HepG2 (cell line): Measurements from ENCODE around the gene PTPN2. TPM values are rescaled to one million over a fixed set of nuclear protein-coding genes. Genes with fewer than 3 reads are reported as not detected.

Experiments used
- ATF6 ChIP-seq: sonication (generic); formaldehyde crosslinking; conservative IDR thresholded peaks from 2 replicates; pipeline ENCODE4 v1.4.0; 2020; ENCODE audit warnings: missing genetic modification reagents
- ATRX ChIP-seq: sonication (generic); formaldehyde crosslinking; IDR thresholded peaks from 2 replicates; pipeline ENCODE4 v1.4.0; 2020; ENCODE audit warnings: missing genetic modification reagents, borderline replicate concordance
- CENPT ChIP-seq: sonication (generic); formaldehyde crosslinking; IDR thresholded peaks from 2 replicates; pipeline ENCODE4 v1.8.0; 2022; ENCODE audit warnings: low read depth, mild to moderate bottlenecking, moderate library complexity, missing genetic modification reagents
- CREBL2 ChIP-seq: sonication (generic); formaldehyde crosslinking; IDR thresholded peaks from 2 replicates; pipeline ENCODE4 v1.8.1; 2023; ENCODE audit warnings: missing genetic modification reagents, mild to moderate bottlenecking, borderline replicate concordance
- EP300 ChIP-seq, 3 experiments: sonication (generic) in 1 of 3; formaldehyde crosslinking in 1 of 3; IDR thresholded peaks; 2 replicates each; pipeline versions ENCODE4 v1.5.1 to v1.6.1; 2011 to 2020; ENCODE audit warnings: low read depth in 2 of 3, low read length in 2 of 3, borderline replicate concordance in 1 of 3, improper control_type of control experiment in 1 of 3, mild to moderate bottlenecking in 1 of 3, missing genetic modification reagents in 1 of 3, moderate library complexity in 1 of 3
- ETV6 ChIP-seq: sonication (generic); formaldehyde crosslinking; conservative IDR thresholded peaks from 2 replicates; pipeline ENCODE4 v1.4.0; 2020; ENCODE audit warnings: missing genetic modification reagents
- GTF2F1 ChIP-seq: fragments of 150-350 bp; IDR thresholded peaks from 2 replicates; pipeline ENCODE4 v1.6.1; 2014; ENCODE audit warnings: low read length
- MAFK ChIP-seq, 2 experiments: IDR thresholded peaks in 1 of 2; conservative IDR thresholded peaks in 1 of 2; 2 replicates each; pipeline ENCODE4 v1.6.1; 2011; ENCODE audit warnings: improper control_type of control experiment in 2 of 2, low read length in 2 of 2
- SATB2 ChIP-seq: sonication (generic); formaldehyde crosslinking; IDR thresholded peaks from 2 replicates; pipeline ENCODE4 v1.5.0; 2020; ENCODE audit warnings: missing genetic modification reagents
- SMYD3 ChIP-seq: sonication (generic); formaldehyde crosslinking; IDR thresholded peaks from 2 replicates; pipeline ENCODE4 v1.8.1; 2023; ENCODE audit warnings: mild to moderate bottlenecking, missing genetic modification reagents
- SNAPC5 ChIP-seq: sonication (generic); formaldehyde crosslinking; IDR thresholded peaks from 2 replicates; pipeline ENCODE4 v1.8.1; 2023; ENCODE audit warnings: mild to moderate bottlenecking, missing genetic modification reagents, borderline replicate concordance
- TGIF2 ChIP-seq: IDR thresholded peaks from 2 replicates; pipeline ENCODE4 v1.6.1; 2016; ENCODE audit warnings: control low read depth, missing compliant biosample characterization
- THAP7 ChIP-seq: sonication (generic); formaldehyde crosslinking; IDR thresholded peaks from 2 replicates; pipeline ENCODE4 v1.8.1; 2023; ENCODE audit warnings: mild to moderate bottlenecking, missing genetic modification reagents
- THAP9 ChIP-seq: sonication (generic); formaldehyde crosslinking; IDR thresholded peaks from 2 replicates; pipeline ENCODE4; 2020; ENCODE audit warnings: missing genetic modification reagents, mild to moderate bottlenecking, borderline replicate concordance
- TMF1 ChIP-seq: sonication (generic); formaldehyde crosslinking; IDR thresholded peaks from 2 replicates; pipeline ENCODE4 v1.8.1; 2022; ENCODE audit warnings: low read depth, missing genetic modification reagents
- ZGPAT ChIP-seq: IDR thresholded peaks from 2 replicates; pipeline ENCODE4 v1.6.1; 2016; ENCODE audit warnings: mild to moderate bottlenecking
- ZIK1 ChIP-seq: sonication (generic); formaldehyde crosslinking; IDR thresholded peaks from 2 replicates; pipeline ENCODE4 v1.5.0; 2020; ENCODE audit warnings: mild to moderate bottlenecking, low read depth, missing genetic modification reagents, borderline replicate concordance
- ZNF12 ChIP-seq: sonication (generic); formaldehyde crosslinking; IDR thresholded peaks from 2 replicates; pipeline ENCODE4 v1.5.0; 2020; ENCODE audit warnings: missing genetic modification reagents
- ZNF24 ChIP-seq: fragments of 450-650 bp; IDR thresholded peaks from 2 replicates; pipeline ENCODE4 v1.6.1; 2017; ENCODE audit warnings: antibody characterized with exemption, mild to moderate bottlenecking
- ZNF264 ChIP-seq: sonication (generic); formaldehyde crosslinking; IDR thresholded peaks from 2 replicates; pipeline ENCODE4 v1.4.0; 2020; ENCODE audit warnings: missing genetic modification reagents
- ZNF331 ChIP-seq: sonication (generic); formaldehyde crosslinking; IDR thresholded peaks from 2 replicates; pipeline ENCODE4 v1.4.0; 2020; ENCODE audit warnings: missing genetic modification reagents
- ZNF550 ChIP-seq: sonication (generic); formaldehyde crosslinking; IDR thresholded peaks from 2 replicates; pipeline ENCODE4 v1.4.0; 2020; ENCODE audit warnings: mild to moderate bottlenecking, missing genetic modification reagents, borderline replicate concordance
- polyA plus RNA-seq, 8 experiments: library from polyadenylated mRNA; depleted of rRNA in 3 of 8; stranded (reverse) in 7 of 8; unstranded in 1 of 8; fragments of >200 nt; fragmentation: Illumina TruSeq in 4 of 8; extraction: Trizol in 4 of 8; gene quantifications; 2 replicates each; pipeline versions ENCODE4 v1.2.1 to v1.2.3, GENCODE V29; 2011 to 2016; ENCODE audit warnings: low read depth in 4 of 8, missing spikeins in 1 of 8, mixed read lengths in 1 of 8; ENCODE audit not compliant: insufficient read depth in 1 of 8
- total RNA-seq, 5 experiments: library from RNA; depleted of rRNA; stranded (reverse); fragments of >200 nt; fragmentation: Illumina TruSeq; extraction: Trizol; gene quantifications; 2 replicates each; pipeline ENCODE4 v1.2.3, GENCODE V29; 2016; ENCODE audit warnings: low read depth in 1 of 5

The PTPN2 gene
- total and polyA plus RNA-seq, 2 of the 13 experiments (the other 11 are each of a cell fraction or from before 2014, with no cell fraction given) = 24.9 to 41.5 TPM

GRCh38 chr18:12766986-12767433 is 117.0 kb downstream of the PTPN2 start (continued):
- TF ChIP-seq ZGPAT (peak; percentile 71), MAFK (conservative IDR thresholded peaks at IDR 0.05 in 1 of 2, IDR thresholded peaks at IDR 0.05 in 1 of 2; ENCODE audit: low read length in 2 of 2) (no peak), EP300 (IDR thresholded peaks at IDR 0.05; ENCODE audit: low read depth in 2 of 2, low read length in 2 of 2) (no peak), EP300 (CRISPR knock-in tag; IDR thresholded peaks at IDR 0.05; ENCODE audit: borderline replicate concordance) (no peak), ZNF12 (no peak), SNAPC5 (0 out of 2 replicates have a peak, but pooled peaks have one; percentile 48), ZNF331 (CRISPR knock-in tag) (peak; percentile 26; the same call in 1 of the 2 replicates), ETV6 (CRISPR knock-in tag) (no peak), ZNF264 (CRISPR knock-in tag) (no peak), ATF6 (no peak), CREBL2 (CRISPR knock-in tag) (no peak), THAP9 (CRISPR knock-in tag) (no peak), SATB2 (CRISPR knock-in tag) (no peak), ZNF24 (no peak), GTF2F1 (no peak), ZNF550 (no peak), ATRX (CRISPR knock-in tag) (no peak), SMYD3 (CRISPR knock-in tag) (no peak), TMF1 (CRISPR knock-in tag) (no peak), THAP7 (CRISPR knock-in tag) (no peak), ZIK1 (peak; percentile 82), CENPT (CRISPR knock-in tag) (no peak), TGIF2 (CRISPR knock-in tag) (peak; percentile 49; the same call in 1 of the 2 replicates)
